ENCODE results near the gene HTR3D. TPM values are rescaled to one million over a fixed set of nuclear protein-coding genes. Genes with fewer than 3 reads are reported as not detected.

HTR3D gene
- total and polyA plus RNA-seq, 9 of the 15 experiments (the other 6 are each of a cell fraction or from before 2014, with no cell fraction given): not detected

GRCh38 chr3:184040010-184040409, 8.5 kb downstream of the HTR3D start:
- ChIA-PET POLR2A (no interaction called here), CTCF (ENCODE audit: low intra/inter-chr PET ratio) (no interaction called here)
- Histone ChIP-seq H3K36me3 (ENCODE audit: control insufficient read depth, insufficient read depth, low read length) (no peaks in the 10 kb centered on the region), H2AFZ (ENCODE audit: low read depth, low read length) (no peak overlapping the region), H4K20me1 (replicated peaks; ENCODE audit: control insufficient read depth, insufficient read depth, low read length) (no peaks in the 10 kb centered on the region), H3K9me1 (ENCODE audit: control insufficient read depth, insufficient read depth, low read length) (no peaks in the 10 kb centered on the region), H3K27ac (ENCODE audit: extremely low read depth, low read depth, low read length) (no peak overlapping the region), H3K9ac (ENCODE audit: insufficient read depth in 1 of 2, low read depth in 2 of 2, low read length in 2 of 2) (no peak overlapping the region), H3K4me3 (no peak overlapping the region), H3K4me1 (replicated peaks in 1 of 2; ENCODE audit: control insufficient read depth in 2 of 2, insufficient read depth in 2 of 2, low read length in 2 of 2) (no peaks in the 10 kb centered on the region), H3K79me2 (ENCODE audit: control insufficient read depth, insufficient read depth, low read length) (no peaks in the 10 kb centered on the region), H3K4me2 (ENCODE audit: insufficient read depth, low read length) (no peak overlapping the region), H3K27me3 (ENCODE audit: control insufficient read depth in 2 of 2, insufficient read depth in 2 of 2, low read length in 2 of 2) (peaks cover 0 to 5% of the 10 kb centered on the region in 2 experiments; a peak in 2 of 5 replicates), H3K9me3 (replicated peaks; ENCODE audit: control insufficient read depth, insufficient read depth, low read depth, low read length) (no peaks in the 10 kb centered on the region)
- no TSS peak for BruUV-seq (replicated peaks)
- DNase-seq (ENCODE audit: extremely low read depth in 1 of 4, low spot score in 3 of 4) (peak; percentile 22 to 53 (median 34)), ATAC-seq (peak; percentile 94), FAIRE-seq (peak; percentile 67)
- intact Hi-C loops (cut with micrococcal nuclease) (loop anchor here (5.0 to 10.0 kb wide), 3 partner anchors 77 to 247 kb away; partner anchors contain the start of genes ALG3 and EEF1AKMT4), in situ Hi-C loops (cut with MboI) (no loop called here)
- 25% methylated on average over 3 of the region's 3 CpGs for WGBS (ENCODE audit: insufficient coverage, low coverage, missing lambda C conversion rate)
- TF ChIP-seq POLR2G (IDR thresholded peaks at IDR 0.05; ENCODE audit: low read depth, low read length) (no peak), JUN (IDR thresholded peaks at IDR 0.05; ENCODE audit: borderline replicate concordance, low read depth, low read length) (no peak), JUN (CRISPR knock-in tag; IDR thresholded peaks at IDR 0.05; ENCODE audit: borderline replicate concordance) (no peak), DEAF1 (CRISPR knock-in tag; IDR thresholded peaks at IDR 0.05) (peak; percentile 66), CHAMP1 (IDR thresholded peaks at IDR 0.05) (no peak), RCOR1 (IDR thresholded peaks at IDR 0.05; ENCODE audit: borderline replicate concordance in 1 of 2, low read depth in 2 of 2, low read length in 2 of 2) (peak in 1 of 2 experiments; percentile 27; a peak in 1 of 4 replicates), IRF1 (CRISPR knock-in tag; IDR thresholded peaks at IDR 0.05; ENCODE audit: borderline replicate concordance) (no peak), REST (IDR thresholded peaks at IDR 0.05; ENCODE audit: borderline replicate concordance) (peak; percentile 77; the same call in 1 of the 2 replicates), REST (CRISPR knock-in tag; IDR thresholded peaks at IDR 0.05; ENCODE audit: low read depth) (no peak)
